Loucy (cell line): ENCODE data around the gene TTYH2.
A peak's percentile ranks its signal among the peaks of the same experiment; 100 is the strongest.

Experiments used
- H2AFZ ChIP-seq: fragments of 200-600 bp; sonication (generic); 2 replicates; pipeline ENCODE4 v1.6.0; 2016; ENCODE audit warnings: antibody characterized with exemption, mild to moderate bottlenecking, low read length, moderate library complexity
- H3F3A ChIP-seq: fragments of 200-600 bp; 2 replicates; pipeline ENCODE4 v1.6.0; 2016; ENCODE audit warnings: antibody characterized with exemption, low read depth, mild to moderate bottlenecking
- H3K27me3 ChIP-seq: fragments of 200-600 bp; sonication (generic); 2 replicates; pipeline ENCODE4 v1.6.1; 2014; ENCODE audit warnings: low read length, mild to moderate bottlenecking; ENCODE audit not compliant: insufficient read depth, poor library complexity, severe bottlenecking
- H3K36me3 ChIP-seq: fragments of 200-600 bp; sonication (generic); 2 replicates; pipeline ENCODE4 v1.6.1; 2016; ENCODE audit warnings: low read length; ENCODE audit not compliant: insufficient read depth
- H3K4me1 ChIP-seq: fragments of 200-600 bp; sonication (generic); 2 replicates; pipeline ENCODE4 v1.5.1; 2014; ENCODE audit warnings: low read length, mild to moderate bottlenecking; ENCODE audit not compliant: insufficient read depth, poor library complexity, severe bottlenecking
- H3K4me2 ChIP-seq: fragments of 200-600 bp; sonication (generic); 2 replicates; pipeline ENCODE4 v1.6.0; 2014; ENCODE audit warnings: antibody characterized with exemption, low read length, low read depth, mild to moderate bottlenecking; ENCODE audit not compliant: poor library complexity, severe bottlenecking
- H3K4me3 ChIP-seq: fragments of 200-600 bp; sonication (generic); 2 replicates; pipeline ENCODE4 v1.5.1; 2014; ENCODE audit warnings: low read length, mild to moderate bottlenecking, mixed read lengths; ENCODE audit not compliant: poor library complexity, severe bottlenecking
- H3K79me2 ChIP-seq: fragments of 200-600 bp; sonication (generic); 2 replicates; pipeline ENCODE4 v1.6.1; 2014; ENCODE audit warnings: low read length; ENCODE audit not compliant: insufficient read depth
- H3K9ac ChIP-seq: fragments of 200-600 bp; sonication (generic); 2 replicates; pipeline ENCODE4 v1.6.0; 2014; ENCODE audit warnings: mild to moderate bottlenecking, low read depth, low read length, moderate library complexity; ENCODE audit not compliant: poor library complexity, severe bottlenecking
- H3K9me2 ChIP-seq: fragments of 200-600 bp; sonication (generic); replicated peaks from 2 replicates; pipeline ENCODE4 v1.6.1; 2016; ENCODE audit warnings: low read depth, low read length, mixed read lengths
- H3K9me3 ChIP-seq: fragments of 200-600 bp; sonication (generic); 2 replicates; pipeline ENCODE4 v1.6.1; 2014; ENCODE audit warnings: mild to moderate bottlenecking, antibody characterized with exemption, low read length, low read depth; ENCODE audit not compliant: insufficient read depth
- H4K20me1 ChIP-seq: fragments of 200-600 bp; sonication (generic); 2 replicates; pipeline ENCODE4 v1.6.0; 2014; ENCODE audit warnings: antibody characterized with exemption, low read length, mild to moderate bottlenecking; ENCODE audit not compliant: insufficient read depth, poor library complexity, severe bottlenecking
- EZH2phosphoT487 ChIP-seq: fragments of 200-600 bp; IDR thresholded peaks from 2 replicates; pipeline ENCODE4 v1.6.1; 2018; ENCODE audit warnings: antibody characterized with exemption, mild to moderate bottlenecking, moderate library complexity, borderline replicate concordance
- TF ChIP-seq, protein P1 (sequence below): fragments of 200-600 bp; sonication (generic); conservative IDR thresholded peaks from 2 replicates; pipeline ENCODE4 v1.5.1; 2014; ENCODE audit warnings: mild to moderate bottlenecking, antibody characterized with exemption, low read length

TTYH2 gene

DNA sequence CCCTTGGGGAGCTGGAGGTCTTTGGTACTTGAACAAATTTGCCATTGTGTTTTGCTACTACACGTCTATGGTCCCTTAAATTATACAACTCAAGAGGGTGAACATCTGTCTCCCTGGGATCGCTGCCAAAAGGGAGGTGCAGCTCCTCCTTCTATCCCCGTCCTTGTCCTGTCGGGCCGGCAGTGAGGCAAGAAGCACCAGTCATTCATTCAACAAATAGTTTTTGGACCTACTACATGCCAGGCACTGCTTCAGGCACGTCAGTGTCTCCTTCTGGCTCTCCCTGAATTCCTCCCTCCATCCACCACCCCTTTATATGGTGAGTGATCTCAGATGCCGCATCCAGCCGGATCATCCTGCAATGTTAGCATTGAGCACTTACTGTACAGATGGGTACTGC, 12.1 kb upstream of the TTYH2 start:
- peaks cover 10% of the 10 kb centered on the region for H3K27me3 ChIP-seq

DNA sequence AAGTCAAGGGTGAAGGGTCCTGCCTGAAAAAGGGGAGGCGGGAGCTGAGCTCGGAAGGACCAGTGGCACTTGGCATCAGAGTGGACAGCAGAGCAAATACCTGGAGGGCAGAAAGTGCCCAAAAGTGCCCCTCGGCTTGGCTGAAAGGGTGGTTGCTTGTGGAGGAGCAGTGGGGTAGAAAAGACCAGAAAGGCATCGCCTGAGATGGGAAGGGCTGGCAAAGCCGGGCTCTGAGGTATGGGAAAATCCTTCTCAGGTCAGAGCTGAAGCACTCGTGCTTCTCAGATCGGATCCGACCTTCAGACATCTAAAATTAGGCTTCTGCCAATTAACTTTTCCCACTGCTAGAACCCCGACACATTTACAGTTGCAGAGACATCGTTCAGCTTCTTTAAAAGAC, 11.4 kb upstream of the TTYH2 start:
- Histone ChIP-seq H3K4me2 (no peak overlapping the region), H3K9me2 (no peaks in the 10 kb centered on the region), H4K20me1 (peaks cover 34% of the 10 kb centered on the region), H3K79me2 (peaks cover 35% of the 10 kb centered on the region), H2AFZ (no peak overlapping the region), H3K27me3 (peaks cover 10% of the 10 kb centered on the region), H3F3A (no peaks in the 10 kb centered on the region), H3K4me3 (no peak overlapping the region), H3K4me1 (peaks cover 21% of the 10 kb centered on the region), H3K36me3 (peaks cover 16% of the 10 kb centered on the region; the same call in 1 of the 2 replicates), H3K9ac (no peak overlapping the region), H3K9me3 (no peaks in the 10 kb centered on the region)
- TF ChIP-seq EZH2phosphoT487 = no peak
- TF ChIP-seq, protein P1, sequence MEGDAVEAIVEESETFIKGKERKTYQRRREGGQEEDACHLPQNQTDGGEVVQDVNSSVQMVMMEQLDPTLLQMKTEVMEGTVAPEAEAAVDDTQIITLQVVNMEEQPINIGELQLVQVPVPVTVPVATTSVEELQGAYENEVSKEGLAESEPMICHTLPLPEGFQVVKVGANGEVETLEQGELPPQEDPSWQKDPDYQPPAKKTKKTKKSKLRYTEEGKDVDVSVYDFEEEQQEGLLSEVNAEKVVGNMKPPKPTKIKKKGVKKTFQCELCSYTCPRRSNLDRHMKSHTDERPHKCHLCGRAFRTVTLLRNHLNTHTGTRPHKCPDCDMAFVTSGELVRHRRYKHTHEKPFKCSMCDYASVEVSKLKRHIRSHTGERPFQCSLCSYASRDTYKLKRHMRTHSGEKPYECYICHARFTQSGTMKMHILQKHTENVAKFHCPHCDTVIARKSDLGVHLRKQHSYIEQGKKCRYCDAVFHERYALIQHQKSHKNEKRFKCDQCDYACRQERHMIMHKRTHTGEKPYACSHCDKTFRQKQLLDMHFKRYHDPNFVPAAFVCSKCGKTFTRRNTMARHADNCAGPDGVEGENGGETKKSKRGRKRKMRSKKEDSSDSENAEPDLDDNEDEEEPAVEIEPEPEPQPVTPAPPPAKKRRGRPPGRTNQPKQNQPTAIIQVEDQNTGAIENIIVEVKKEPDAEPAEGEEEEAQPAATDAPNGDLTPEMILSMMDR = no peak

More for the DNA sequence above, 12.1 kb upstream of the TTYH2 start:
- H3K4me1 ChIP-seq = peaks cover 18% of the 10 kb centered on the region
- H3K36me3 ChIP-seq = peaks cover 14% of the 10 kb centered on the region; the same call in 1 of the 2 replicates
- no peak overlapping the region for H3K9ac ChIP-seq
- no peak overlapping the region for H3K4me3 ChIP-seq
- TF ChIP-seq EZH2phosphoT487 = no peak
- TF ChIP-seq, protein P1 = no peak
- peaks cover 27% of the 10 kb centered on the region for H4K20me1 ChIP-seq
- no peak overlapping the region for H3K4me2 ChIP-seq
- H2AFZ ChIP-seq = no peak overlapping the region
- no peaks in the 10 kb centered on the region for H3K9me3 ChIP-seq
- H3K9me2 ChIP-seq = no peaks in the 10 kb centered on the region
- peaks cover 28% of the 10 kb centered on the region for H3K79me2 ChIP-seq
- no peaks in the 10 kb centered on the region for H3F3A ChIP-seq

DNA sequence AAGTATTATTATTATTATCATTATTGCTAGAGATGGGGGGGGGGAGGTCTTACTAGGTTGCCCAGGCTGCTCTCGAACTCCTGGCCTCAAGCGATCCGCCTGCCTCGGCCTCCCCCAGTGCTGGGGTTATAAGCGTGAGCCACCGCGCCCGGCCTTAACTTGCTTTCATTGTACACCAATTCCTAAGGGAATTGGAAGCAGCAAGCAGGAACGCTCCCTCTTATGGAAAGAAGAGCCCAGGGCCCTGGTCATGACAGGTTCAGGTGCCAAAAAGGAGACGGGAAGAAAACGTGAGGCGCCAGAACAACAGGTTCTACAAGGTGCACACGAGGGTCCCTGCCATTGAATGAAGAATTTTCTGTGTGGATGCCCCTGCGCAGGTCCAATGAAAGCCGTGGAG, 10.4 kb upstream of the TTYH2 start:
- peaks cover 43% of the 10 kb centered on the region for H4K20me1 ChIP-seq
- peaks cover 45% of the 10 kb centered on the region for H3K79me2 ChIP-seq
- TF ChIP-seq, protein P1 = no peak
- no peak for TF ChIP-seq EZH2phosphoT487
- H3K4me2 ChIP-seq = no peak overlapping the region
- H3K36me3 ChIP-seq = peaks cover 20% of the 10 kb centered on the region; the same call in 1 of the 2 replicates
- H3K9ac ChIP-seq = no peak overlapping the region
- H3K9me3 ChIP-seq = no peaks in the 10 kb centered on the region
- peak overlapping the region; percentile 66 for H2AFZ ChIP-seq
- peaks cover 10% of the 10 kb centered on the region for H3K27me3 ChIP-seq
- peaks cover 24% of the 10 kb centered on the region for H3K4me1 ChIP-seq
- no peaks in the 10 kb centered on the region for H3K9me2 ChIP-seq
- no peaks in the 10 kb centered on the region for H3F3A ChIP-seq
- peak overlapping the region; percentile 99 for H3K4me3 ChIP-seq
